ENCODE results near the gene TRAK1.

The TRAK1 gene

DNA sequence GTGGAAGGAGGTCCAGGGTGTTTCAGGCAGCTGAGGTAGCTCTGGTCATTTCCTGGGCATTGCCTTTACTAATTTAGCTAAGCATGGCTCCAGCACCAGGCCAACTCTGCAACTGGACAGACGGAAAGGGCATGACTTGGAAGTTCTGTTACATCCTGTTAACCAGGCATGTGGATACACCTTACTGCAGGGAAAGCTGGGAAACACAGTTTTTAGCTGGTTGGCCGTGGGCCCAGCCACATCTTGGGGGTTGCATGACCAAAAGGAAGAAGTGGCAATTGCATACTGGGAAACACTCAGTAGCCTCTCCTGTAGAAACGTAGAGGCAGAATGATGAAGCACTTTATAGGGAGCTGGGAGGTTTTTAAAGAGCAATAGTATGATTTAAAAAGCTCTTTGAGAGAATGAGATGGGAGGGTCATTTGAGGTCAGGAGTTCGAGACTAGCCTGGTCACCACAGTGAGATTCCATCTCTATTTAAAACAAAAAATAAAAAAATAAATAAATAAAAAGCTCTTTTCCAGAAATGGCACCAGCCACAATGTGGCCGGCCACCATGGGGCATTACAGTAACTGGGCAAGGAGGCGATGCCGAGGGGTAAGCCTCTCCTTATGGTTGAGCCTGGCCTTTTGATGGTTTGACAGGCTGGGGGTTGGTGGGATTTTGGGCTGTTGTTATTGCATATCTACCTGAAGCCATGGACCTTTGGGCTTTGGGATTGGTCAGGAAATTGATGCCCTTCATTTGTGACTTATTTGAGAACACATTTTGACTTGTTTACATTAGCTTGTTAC lies 28.6 kb downstream of the TRAK1 start:
- no peak for TF ChIP-seq POLR2AphosphoS5 (IDR thresholded peaks at IDR 0.05; ENCODE audit: low read depth, low read length)
- TF ChIP-seq POLR2A (IDR thresholded peaks at IDR 0.05; ENCODE audit: low read depth, low read length) = no peak
- TF ChIP-seq TAF1 (IDR thresholded peaks at IDR 0.05; ENCODE audit: borderline replicate concordance, low read depth, low read length) = no peak
- FAIRE-seq (no peak), DNase-seq (ENCODE audit: insufficient read length) (no peak)

DNA sequence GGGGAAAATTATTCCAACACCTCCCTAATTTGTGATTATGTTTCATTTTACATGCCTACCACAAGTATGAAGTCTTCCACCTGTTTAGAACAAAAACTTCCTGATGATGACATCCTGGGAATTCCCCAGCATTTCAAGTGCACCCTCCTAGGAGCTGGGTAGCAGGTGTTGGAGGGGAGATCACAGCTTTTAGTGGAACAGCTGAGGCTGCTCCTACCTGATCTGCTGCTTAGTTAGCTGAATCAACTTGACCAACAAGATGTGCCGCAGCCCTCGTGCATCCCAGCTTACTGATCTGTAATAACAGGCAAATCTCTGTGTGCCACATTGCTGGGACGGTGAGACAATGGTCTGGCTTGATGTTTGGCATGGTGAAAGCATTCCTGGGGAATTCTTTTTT lies 29.7 kb downstream of the TRAK1 start:
- DNase-seq (ENCODE audit: insufficient read length) (no peak), FAIRE-seq (no peak)
- no peak for TF ChIP-seq POLR2AphosphoS5 (IDR thresholded peaks at IDR 0.05; ENCODE audit: low read depth, low read length)
- TF ChIP-seq POLR2A (IDR thresholded peaks at IDR 0.05; ENCODE audit: low read depth, low read length) = no peak
- TF ChIP-seq TAF1 (IDR thresholded peaks at IDR 0.05; ENCODE audit: borderline replicate concordance, low read depth, low read length) = no peak

DNA sequence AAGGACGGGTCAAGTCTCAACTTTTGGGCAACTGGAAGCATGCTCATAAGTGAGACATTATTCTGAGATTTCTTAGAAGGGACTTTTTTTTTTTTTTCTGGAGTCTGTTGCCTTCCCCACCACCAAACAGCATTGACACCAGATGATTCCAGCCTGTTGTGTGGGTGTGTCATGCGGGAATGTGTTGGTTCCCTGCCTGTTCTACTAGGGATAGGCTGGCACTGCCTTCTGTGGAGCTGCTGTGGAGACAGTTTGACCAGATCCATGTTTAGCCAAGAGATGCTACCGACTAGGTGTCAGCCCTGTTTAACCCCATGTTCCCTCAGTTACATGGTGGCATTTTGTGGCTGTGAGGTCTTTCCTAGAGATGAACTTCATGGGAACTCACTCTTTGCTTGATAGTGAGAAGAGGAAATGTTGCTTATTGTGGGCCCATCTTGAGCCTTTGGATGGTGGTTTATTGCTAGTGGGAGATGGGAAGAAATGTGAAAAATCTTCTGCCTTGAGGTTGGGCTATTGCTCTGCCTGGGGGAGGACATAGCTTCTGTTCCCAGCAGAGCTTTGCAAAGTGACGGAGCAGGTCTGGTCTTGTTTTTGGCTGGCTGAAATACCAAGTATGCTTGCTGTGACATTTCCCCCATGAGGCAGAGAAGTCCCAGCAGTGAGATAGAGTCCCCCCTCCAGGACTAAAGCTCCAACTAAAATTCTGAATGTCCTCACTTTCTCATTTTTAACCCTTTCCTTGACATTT lies 31.3 kb downstream of the TRAK1 start:
- DNase-seq (ENCODE audit: insufficient read length) (no peak), FAIRE-seq (peak; percentile 64)
- TF ChIP-seq TAF1 (IDR thresholded peaks at IDR 0.05; ENCODE audit: borderline replicate concordance, low read depth, low read length) = no peak
- TF ChIP-seq POLR2A (IDR thresholded peaks at IDR 0.05; ENCODE audit: low read depth, low read length) = no peak
- no peak for TF ChIP-seq POLR2AphosphoS5 (IDR thresholded peaks at IDR 0.05; ENCODE audit: low read depth, low read length)

DNA sequence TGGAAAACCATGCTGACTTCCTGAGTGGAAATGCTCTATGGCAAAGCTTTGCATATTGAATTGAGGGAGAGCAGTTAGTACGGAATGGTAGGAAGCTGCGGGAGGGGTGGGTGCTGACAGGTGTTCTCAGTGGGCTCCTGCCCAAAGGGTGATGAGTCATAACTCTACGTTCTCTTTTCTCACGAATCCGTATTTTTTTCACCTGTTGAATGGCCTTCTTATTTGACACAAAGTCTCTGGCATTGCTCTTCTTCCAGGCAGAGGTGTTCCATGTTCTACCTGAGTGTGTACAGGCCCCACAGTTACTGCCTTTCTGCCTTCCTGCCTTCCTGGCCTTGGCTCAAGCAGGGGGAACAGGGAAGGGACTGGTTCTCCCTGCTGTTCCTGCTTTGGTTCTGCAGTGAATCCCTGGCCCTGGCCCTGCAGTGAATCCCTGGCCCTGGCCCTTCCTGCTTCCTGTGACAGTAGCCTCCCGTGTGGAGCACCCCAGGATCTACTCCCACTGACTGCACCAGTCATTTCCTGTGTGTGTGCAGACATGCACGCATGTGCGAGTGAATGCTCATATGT lies 31.9 kb downstream of the TRAK1 start:
- DNase-seq (ENCODE audit: insufficient read length) (no peak), FAIRE-seq (peak; percentile 44)
- no peak for TF ChIP-seq POLR2A (IDR thresholded peaks at IDR 0.05; ENCODE audit: low read depth, low read length)
- no peak for TF ChIP-seq TAF1 (IDR thresholded peaks at IDR 0.05; ENCODE audit: borderline replicate concordance, low read depth, low read length)
- TF ChIP-seq POLR2AphosphoS5 (IDR thresholded peaks at IDR 0.05; ENCODE audit: low read depth, low read length) = no peak

DNA sequence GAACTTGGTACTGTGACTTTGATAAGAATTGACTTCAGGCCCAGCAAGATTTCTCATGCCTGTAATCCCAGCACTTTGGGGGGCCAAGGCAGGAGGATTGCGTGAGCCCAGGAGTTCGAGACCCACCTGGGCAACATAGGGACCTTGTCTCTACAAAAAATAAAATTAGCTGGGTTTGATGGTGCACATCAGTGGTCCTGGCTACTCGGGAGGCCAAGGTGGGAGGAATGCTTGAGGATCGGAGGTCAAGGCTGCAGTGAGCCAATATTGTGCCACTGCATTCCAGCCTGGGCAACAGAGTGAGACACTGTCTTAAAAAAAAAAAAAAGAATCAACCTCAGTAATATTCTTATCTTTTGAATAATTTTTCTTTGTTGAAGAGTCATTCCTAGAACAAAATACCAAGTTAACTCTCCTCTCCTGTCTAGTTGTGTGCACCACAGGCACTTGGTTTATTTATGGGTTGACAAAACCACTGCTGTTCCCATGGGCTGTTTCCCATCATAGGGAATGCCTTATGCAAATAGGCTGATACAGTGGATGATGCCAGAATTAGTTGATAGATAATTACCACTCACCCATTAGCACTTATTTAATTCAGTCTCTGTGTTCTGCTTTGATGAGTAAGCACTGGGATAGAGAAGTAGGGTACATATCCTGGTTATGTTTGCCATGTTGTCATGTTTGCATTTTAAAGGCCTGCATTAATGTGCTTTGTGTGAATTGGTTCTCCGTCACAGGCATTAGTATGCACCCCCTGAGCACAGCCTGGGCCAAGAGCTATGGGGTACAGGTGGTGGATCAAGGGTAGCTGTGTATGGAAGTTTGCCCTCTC lies 32.9 kb downstream of the TRAK1 start:
- TF ChIP-seq POLR2A (IDR thresholded peaks at IDR 0.05; ENCODE audit: low read depth, low read length) (no peak), TAF1 (IDR thresholded peaks at IDR 0.05; ENCODE audit: borderline replicate concordance, low read depth, low read length) (no peak), POLR2AphosphoS5 (IDR thresholded peaks at IDR 0.05; ENCODE audit: low read depth, low read length) (no peak)
- FAIRE-seq = no peak

DNA sequence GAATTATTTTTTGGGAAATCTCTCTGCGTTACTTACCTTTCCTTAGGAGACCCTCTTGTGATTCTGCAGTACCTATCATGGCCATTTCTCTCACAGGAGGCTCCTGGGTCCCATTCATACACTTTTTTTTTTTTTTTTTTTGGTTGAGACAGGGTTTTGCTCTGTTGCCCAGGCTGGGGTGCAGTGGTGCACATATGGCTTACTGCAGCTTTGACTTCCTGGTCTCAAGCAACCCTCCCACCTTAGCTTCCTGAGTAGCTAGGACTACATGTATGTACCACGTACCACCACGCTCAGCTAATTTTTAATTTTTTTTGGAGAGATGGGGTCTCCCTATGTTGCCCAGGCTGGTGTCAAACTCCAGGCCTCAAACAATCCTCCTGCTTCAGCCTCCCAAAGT lies 36.1 kb downstream of the TRAK1 start:
- FAIRE-seq (no peak), DNase-seq (ENCODE audit: insufficient read length) (no peak)
- no peak for TF ChIP-seq TAF1 (IDR thresholded peaks at IDR 0.05; ENCODE audit: borderline replicate concordance, low read depth, low read length)
- TF ChIP-seq POLR2A (IDR thresholded peaks at IDR 0.05; ENCODE audit: low read depth, low read length) = no peak
- no peak for TF ChIP-seq POLR2AphosphoS5 (IDR thresholded peaks at IDR 0.05; ENCODE audit: low read depth, low read length)

More for the DNA sequence above, 32.9 kb downstream of the TRAK1 start:
- DNase-seq (ENCODE audit: insufficient read length) = no peak

DNA sequence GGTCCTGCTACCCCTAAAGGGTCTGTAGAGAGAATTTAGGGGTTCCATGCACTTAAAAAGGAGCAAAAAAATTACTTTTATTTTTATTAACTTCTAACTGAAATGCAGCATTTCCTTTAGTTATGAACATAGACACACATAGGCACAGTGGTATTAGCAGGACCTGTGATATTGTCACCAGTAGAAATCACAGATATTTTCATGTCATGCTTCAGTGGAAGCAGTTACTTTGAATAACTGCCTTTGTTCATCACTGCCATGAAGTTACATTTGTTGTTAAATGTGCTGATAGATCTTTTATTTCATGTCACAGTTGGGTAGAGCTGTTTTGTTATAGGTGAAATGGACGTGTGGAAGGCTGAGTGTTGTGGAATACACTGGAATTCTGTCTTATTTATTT lies 37.4 kb downstream of the TRAK1 start:
- no peak for DNase-seq (ENCODE audit: insufficient read length)
- FAIRE-seq = no peak

DNA sequence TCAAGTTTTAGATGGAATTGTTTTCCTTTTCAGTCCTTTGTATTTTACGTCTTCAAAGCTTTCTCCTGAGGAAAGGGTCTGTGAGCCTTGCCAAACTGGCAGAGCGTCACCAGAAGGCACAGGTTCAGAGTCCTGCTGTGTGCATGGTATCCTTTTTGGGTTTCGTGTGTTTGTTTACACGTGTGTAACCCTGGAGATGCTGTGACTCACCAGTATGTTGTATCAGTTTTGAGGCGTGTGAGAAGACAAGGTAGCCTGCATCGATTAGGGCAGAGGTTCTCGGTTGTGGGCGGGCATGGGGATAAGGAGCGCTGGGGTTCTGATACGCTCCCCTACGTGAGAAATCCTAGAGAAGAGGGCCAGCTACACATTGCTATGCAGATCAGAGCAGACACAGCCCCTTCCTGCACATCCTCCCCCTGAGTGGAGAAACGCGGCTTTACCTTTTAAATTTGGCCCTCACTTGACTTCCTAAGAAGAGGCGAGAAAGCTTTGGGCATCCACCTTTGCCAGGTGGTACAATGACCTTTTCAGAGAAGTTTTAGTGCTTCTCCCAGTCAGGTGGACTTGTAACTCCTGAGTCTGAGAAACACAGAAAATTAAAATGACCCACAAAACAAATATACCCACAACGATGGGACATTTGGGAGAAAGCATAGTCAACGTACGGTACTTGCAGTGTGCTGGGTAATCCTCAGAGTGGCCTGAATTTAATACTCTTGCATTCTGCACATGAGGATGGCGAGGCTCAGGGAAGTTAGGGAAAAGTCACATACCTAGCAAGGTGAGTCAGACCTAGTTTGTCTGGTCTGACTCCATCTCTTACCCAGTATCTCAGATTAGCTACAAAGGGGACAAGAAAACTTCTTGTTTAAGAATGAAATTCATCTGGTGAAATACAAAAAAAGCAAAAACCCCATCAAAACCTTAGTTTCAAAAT lies 38.1 kb downstream of the TRAK1 start:
- TF ChIP-seq TAF1 (IDR thresholded peaks at IDR 0.05; ENCODE audit: borderline replicate concordance, low read depth, low read length) = no peak
- DNase-seq (ENCODE audit: insufficient read length) (no peak), FAIRE-seq (peak; percentile 63)

More for the DNA sequence above, 37.4 kb downstream of the TRAK1 start:
- TF ChIP-seq POLR2AphosphoS5 (IDR thresholded peaks at IDR 0.05; ENCODE audit: low read depth, low read length) (no peak), POLR2A (IDR thresholded peaks at IDR 0.05; ENCODE audit: low read depth, low read length) (no peak)

DNA sequence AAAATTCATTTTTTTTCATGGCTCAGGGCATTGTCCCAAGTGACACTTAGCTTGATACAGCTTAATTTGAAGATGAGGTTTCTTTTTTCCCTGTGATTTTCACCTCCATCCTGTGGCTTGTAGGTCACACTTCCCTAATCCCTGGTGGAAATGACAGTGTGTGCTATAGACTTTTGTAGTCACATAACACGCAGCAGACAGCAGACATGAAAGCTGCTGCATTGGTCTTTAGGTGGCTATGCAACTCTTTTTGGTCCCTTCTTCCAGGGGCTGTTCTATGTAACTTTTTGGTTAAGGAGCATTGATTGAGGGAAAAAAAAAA lies 38.8 kb downstream of the TRAK1 start:
- FAIRE-seq (no peak), DNase-seq (ENCODE audit: insufficient read length) (no peak)
- no peak for TF ChIP-seq POLR2AphosphoS5 (IDR thresholded peaks at IDR 0.05; ENCODE audit: low read depth, low read length)
- no peak for TF ChIP-seq POLR2A (IDR thresholded peaks at IDR 0.05; ENCODE audit: low read depth, low read length)
- TF ChIP-seq TAF1 (IDR thresholded peaks at IDR 0.05; ENCODE audit: borderline replicate concordance, low read depth, low read length) = no peak

DNA sequence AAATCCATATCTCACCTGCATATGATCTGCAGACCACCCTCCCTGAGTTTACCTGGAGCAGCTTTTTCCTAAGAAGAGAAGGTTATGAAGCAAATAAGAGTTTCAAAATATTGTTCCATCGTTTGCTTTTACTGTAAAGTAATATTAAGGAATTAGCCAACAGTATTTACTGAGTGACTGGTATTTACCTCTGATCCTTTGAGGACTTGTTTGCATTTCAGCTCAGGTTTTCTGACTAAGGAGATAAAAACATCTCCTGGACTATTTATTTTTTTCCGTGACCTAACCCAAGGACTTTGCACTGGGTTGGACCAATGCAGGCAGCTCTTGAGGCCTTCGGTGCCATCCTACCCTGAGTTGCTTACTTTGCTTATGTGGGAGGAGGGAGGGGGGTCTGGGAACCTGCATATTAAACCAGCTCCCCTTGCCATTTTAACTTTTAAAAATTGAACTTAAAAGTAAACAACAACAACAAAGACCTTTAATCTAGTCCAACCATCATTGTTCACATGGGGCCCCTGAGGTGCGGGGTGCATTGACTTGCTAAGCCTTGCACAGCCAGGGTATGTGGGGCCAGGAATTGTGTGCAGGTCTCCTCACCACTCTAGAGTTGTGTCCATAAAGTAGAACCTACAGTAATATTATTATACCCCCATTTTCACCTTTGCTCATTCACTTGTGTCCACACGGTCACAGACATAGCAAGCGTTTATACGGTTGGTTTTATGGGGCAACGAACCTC lies 39.3 kb downstream of the TRAK1 start:
- DNase-seq (ENCODE audit: insufficient read length) (no peak), FAIRE-seq (no peak)
- TF ChIP-seq POLR2AphosphoS5 (IDR thresholded peaks at IDR 0.05; ENCODE audit: low read depth, low read length) (no peak), POLR2A (IDR thresholded peaks at IDR 0.05; ENCODE audit: low read depth, low read length) (no peak), TAF1 (IDR thresholded peaks at IDR 0.05; ENCODE audit: borderline replicate concordance, low read depth, low read length) (no peak)
